ENCODE results near the gene AGPAT2.

DNA sequence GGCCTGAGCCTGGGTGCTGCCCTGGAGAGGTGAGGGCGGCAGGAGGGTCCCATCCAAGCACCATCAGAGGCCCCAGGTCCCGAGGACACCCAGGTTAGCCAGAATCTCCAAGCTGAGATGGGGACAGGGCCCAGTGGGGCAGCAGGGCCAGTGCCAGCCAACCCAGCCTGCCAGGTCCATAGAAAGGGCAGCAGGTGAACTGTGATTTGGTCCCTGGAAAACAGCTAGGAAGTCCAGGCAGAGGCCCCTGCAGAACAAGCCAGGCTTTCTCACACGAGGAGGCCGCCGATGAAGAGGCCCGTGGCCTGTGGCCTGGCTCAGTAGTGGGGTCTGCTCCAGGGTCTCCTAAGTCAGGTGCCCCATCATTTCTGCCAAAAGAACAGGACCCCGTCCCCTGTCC, 2.0 kb downstream of the AGPAT2 start:
- TF ChIP-seq, protein P1, sequence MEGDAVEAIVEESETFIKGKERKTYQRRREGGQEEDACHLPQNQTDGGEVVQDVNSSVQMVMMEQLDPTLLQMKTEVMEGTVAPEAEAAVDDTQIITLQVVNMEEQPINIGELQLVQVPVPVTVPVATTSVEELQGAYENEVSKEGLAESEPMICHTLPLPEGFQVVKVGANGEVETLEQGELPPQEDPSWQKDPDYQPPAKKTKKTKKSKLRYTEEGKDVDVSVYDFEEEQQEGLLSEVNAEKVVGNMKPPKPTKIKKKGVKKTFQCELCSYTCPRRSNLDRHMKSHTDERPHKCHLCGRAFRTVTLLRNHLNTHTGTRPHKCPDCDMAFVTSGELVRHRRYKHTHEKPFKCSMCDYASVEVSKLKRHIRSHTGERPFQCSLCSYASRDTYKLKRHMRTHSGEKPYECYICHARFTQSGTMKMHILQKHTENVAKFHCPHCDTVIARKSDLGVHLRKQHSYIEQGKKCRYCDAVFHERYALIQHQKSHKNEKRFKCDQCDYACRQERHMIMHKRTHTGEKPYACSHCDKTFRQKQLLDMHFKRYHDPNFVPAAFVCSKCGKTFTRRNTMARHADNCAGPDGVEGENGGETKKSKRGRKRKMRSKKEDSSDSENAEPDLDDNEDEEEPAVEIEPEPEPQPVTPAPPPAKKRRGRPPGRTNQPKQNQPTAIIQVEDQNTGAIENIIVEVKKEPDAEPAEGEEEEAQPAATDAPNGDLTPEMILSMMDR (conservative IDR thresholded peaks at IDR 0.05) = no peak
- TF ChIP-seq EZH2 (IDR thresholded peaks at IDR 0.05; ENCODE audit: low read depth) = no peak
